Measurements from ENCODE around the gene ZNF516. TPM values are rescaled to one million over a fixed set of nuclear protein-coding genes. Genes with fewer than 3 reads are reported as not detected.
A peak's percentile ranks its signal among the peaks of the same experiment; 100 is the strongest.

ZNF516 gene
- total and polyA plus RNA-seq, 10 of the 15 experiments (the other 5 are each of a cell fraction or from before 2014, with no cell fraction given): 2.0 to 32.0 (median 8.3) TPM

DNA sequence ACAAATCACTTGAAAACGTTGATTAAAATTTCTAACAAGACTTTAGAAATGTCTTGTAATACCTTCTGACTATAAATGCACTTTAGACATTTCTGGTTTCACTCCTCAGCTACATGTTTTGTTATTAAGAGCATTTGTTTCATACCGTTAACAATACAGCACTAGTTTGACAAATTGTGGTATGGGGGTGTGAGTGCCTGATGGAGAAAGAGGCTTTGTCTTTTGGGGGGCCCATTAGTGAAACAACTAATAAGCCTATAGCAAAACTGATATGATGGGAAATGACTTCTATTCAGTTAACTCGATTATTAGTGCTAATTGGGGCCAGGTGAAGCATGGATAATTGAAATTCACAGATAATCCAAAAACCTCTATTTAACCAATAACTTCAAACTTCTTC lies 30.9 kb upstream of the ZNF516 start:
- intact Hi-C loops (cut with micrococcal nuclease; ENCODE audit: unreplicated experiment) (no loop called here), in situ Hi-C loops (cut with MboI) (no loop called here)
- DNase-seq (ENCODE audit: low read depth, low spot score) (no peak), FAIRE-seq (no peak), ATAC-seq (no peak)
- Histone ChIP-seq H3K4me2 (ENCODE audit: control insufficient read depth, insufficient read depth) (no peak overlapping the region), H3K36me3 (ENCODE audit: control insufficient read depth in 2 of 2, insufficient read depth in 2 of 2, low read length in 1 of 2) (no peaks in the 10 kb centered on the region), H3K79me2 (ENCODE audit: control insufficient read depth, insufficient read depth, low read length) (no peaks in the 10 kb centered on the region; the same call in 1 of the 2 replicates), H4K20me1 (ENCODE audit: control insufficient read depth, insufficient read depth) (no peaks in the 10 kb centered on the region), H3K4me1 (ENCODE audit: control insufficient read depth, insufficient read depth, low read length) (peaks cover 6% of the 10 kb centered on the region; the same call in 1 of the 2 replicates), H2AFZ (ENCODE audit: control insufficient read depth, low read depth, low read length) (peak overlapping the region; percentile 34; the same call in 1 of the 2 replicates), H3K27me3 (replicated peaks in 1 of 2; ENCODE audit: control insufficient read depth in 2 of 2, insufficient read depth in 2 of 2, low read length in 1 of 2) (no peaks in the 10 kb centered on the region), H3K9ac (ENCODE audit: control insufficient read depth, insufficient read depth, low read length) (no peak overlapping the region), H3K9me3 (replicated peaks; ENCODE audit: control insufficient read depth, insufficient read depth, low read length) (no peaks in the 10 kb centered on the region), H3K4me3 (0 out of 2 replicates have a peak overlapping the region, but pooled peaks have one; percentile 10), H3K27ac (ENCODE audit: control insufficient read depth, insufficient read depth) (no peak overlapping the region)
- ChIA-PET POLR2A (no interaction called here), RAD21 (ENCODE audit: unreplicated experiment) (no interaction called here), SMC1A (ENCODE audit: uncharacterized antibody, unreplicated experiment) (no interaction called here), CTCF (interaction anchor here (0.9 to 1.0 kb wide), 2 partner anchors 127 to 169 kb away, joined by 3 read pairs; no protein-coding TSS in a partner anchor)
- no peak for TF ChIP-seq NR2C2 (IDR thresholded peaks at IDR 0.05; ENCODE audit: borderline replicate concordance, control insufficient read depth, insufficient read length, low read depth)
- TF ChIP-seq CREB1 (IDR thresholded peaks at IDR 0.05; ENCODE audit: low read depth): no peak
- no peak for TF ChIP-seq PAX5 (IDR thresholded peaks at IDR 0.05; ENCODE audit: borderline replicate concordance, low read depth, low read length)
- no peak for TF ChIP-seq SREBF2 (IDR thresholded peaks at IDR 0.05; ENCODE audit: low read length)
- TF ChIP-seq ATF7 (IDR thresholded peaks at IDR 0.05; ENCODE audit: low read depth): no peak
- TF ChIP-seq POLR2AphosphoS2 (IDR thresholded peaks at IDR 0.05; ENCODE audit: low read depth, low read length): no peak
- TF ChIP-seq, protein P1, sequence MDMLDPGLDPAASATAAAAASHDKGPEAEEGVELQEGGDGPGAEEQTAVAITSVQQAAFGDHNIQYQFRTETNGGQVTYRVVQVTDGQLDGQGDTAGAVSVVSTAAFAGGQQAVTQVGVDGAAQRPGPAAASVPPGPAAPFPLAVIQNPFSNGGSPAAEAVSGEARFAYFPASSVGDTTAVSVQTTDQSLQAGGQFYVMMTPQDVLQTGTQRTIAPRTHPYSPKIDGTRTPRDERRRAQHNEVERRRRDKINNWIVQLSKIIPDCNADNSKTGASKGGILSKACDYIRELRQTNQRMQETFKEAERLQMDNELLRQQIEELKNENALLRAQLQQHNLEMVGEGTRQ (IDR thresholded peaks at IDR 0.05; ENCODE audit: borderline replicate concordance, low read depth, low read length): no peak
- TF ChIP-seq ZNF24 (IDR thresholded peaks at IDR 0.05): no peak
- TF ChIP-seq SP1 (IDR thresholded peaks at IDR 0.05; ENCODE audit: low read depth, low read length): no peak
- TF ChIP-seq NFYB (IDR thresholded peaks at IDR 0.05; ENCODE audit: insufficient read depth, low read depth, low read length): no peak
- no peak for TF ChIP-seq POLR2A (IDR thresholded peaks at IDR 0.05; ENCODE audit: low read depth, low read length)
- 41% methylated on average over 3 of the region's 3 CpGs for WGBS (ENCODE audit: insufficient coverage, insufficient replicate concordance, low lambda C conversion rate, missing lambda C conversion rate)
- BruUV-seq (replicated peaks): no TSS peak

Measured in GM12878 (cell line).